ENCODE results near the gene ECE2.

The ECE2 gene

DNA sequence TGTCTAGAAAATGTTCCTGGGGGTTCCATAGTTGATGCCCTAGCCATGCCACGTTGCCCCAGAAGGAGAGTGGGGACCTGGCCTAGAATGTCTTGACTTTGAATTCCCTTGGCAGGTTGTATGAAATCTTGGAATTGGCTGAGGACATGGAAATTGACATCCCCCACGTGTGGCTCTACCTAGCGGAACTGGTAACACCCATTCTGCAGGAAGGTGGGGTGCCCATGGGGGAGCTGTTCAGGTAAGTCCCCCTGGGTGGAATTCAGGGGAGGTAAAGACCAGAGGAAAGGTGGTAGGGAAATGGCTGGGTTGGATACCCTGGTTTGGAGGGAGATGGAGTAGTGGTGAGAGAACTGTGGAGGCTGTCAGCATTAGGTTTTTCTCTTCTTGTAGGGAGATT is 52.7 kb downstream of the ECE2 start:
- peaks cover 59% of the 10 kb centered on the region for H3K36me3 ChIP-seq (ENCODE audit: control insufficient read depth, insufficient read depth, low read length)
- DNase-seq (ENCODE audit: extremely low read depth, insufficient read length): no peak
- no peaks in the 10 kb centered on the region for H3K27me3 ChIP-seq (replicated peaks; ENCODE audit: control insufficient read depth, insufficient read depth, low read length)
- no peak overlapping the region for H3K4me3 ChIP-seq (replicated peaks; ENCODE audit: low read depth, low read length)
- no peak for TF ChIP-seq CTCF (IDR thresholded peaks at IDR 0.05; ENCODE audit: insufficient read depth, low read length, poor library complexity, severe bottlenecking)

GRCh38 chr3:184332370-184333090 is 56.7 kb downstream of the ECE2 start:
- Histone ChIP-seq H3K36me3 (ENCODE audit: control insufficient read depth, insufficient read depth, low read length) (peaks cover 36% of the 10 kb centered on the region), H3K4me3 (replicated peaks; ENCODE audit: low read depth, low read length) (no peak overlapping the region), H3K27me3 (replicated peaks; ENCODE audit: control insufficient read depth, insufficient read depth, low read length) (no peaks in the 10 kb centered on the region)
- DNase-seq (ENCODE audit: extremely low read depth, insufficient read length): no peak
- no peak for TF ChIP-seq CTCF (IDR thresholded peaks at IDR 0.05; ENCODE audit: insufficient read depth, low read length, poor library complexity, severe bottlenecking)

DNA sequence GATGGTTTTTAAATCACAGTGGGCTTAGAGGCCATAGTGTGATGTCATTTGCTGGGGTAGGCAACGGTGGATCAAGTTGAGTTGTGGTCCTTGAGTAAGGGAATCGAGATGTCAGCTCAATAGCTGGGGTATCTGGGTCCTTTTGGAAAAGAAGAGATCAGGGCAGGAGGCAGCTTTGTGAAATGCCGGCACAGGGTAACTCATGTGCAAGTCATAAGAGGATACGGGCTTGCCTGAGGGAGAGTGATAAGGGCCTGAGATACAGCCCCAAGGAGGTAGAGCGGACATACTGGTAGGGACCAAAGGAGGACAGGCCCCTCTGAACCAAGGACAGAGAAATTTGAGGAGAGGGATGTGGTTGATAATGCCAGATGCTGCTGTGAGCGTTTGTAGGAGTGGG is 57.4 kb downstream of the ECE2 start:
- no peak for DNase-seq (ENCODE audit: extremely low read depth, insufficient read length)
- peaks cover 32% of the 10 kb centered on the region for H3K36me3 ChIP-seq (ENCODE audit: control insufficient read depth, insufficient read depth, low read length)

GRCh38 chr3:184333700-184334099 is 57.9 kb downstream of the ECE2 start:
- peaks cover 29% of the 10 kb centered on the region for H3K36me3 ChIP-seq (ENCODE audit: control insufficient read depth, insufficient read depth, low read length)
- TF ChIP-seq CTCF (IDR thresholded peaks at IDR 0.05; ENCODE audit: insufficient read depth, low read length, poor library complexity, severe bottlenecking): no peak
- H3K27me3 ChIP-seq (replicated peaks; ENCODE audit: control insufficient read depth, insufficient read depth, low read length): no peaks in the 10 kb centered on the region
- DNase-seq (ENCODE audit: extremely low read depth, insufficient read length): no peak
- no peak overlapping the region for H3K4me3 ChIP-seq (replicated peaks; ENCODE audit: low read depth, low read length)

More for the DNA sequence above, 57.4 kb downstream of the ECE2 start:
- no peak for TF ChIP-seq CTCF (IDR thresholded peaks at IDR 0.05; ENCODE audit: insufficient read depth, low read length, poor library complexity, severe bottlenecking)
- Histone ChIP-seq H3K4me3 (replicated peaks; ENCODE audit: low read depth, low read length) (no peak overlapping the region), H3K27me3 (replicated peaks; ENCODE audit: control insufficient read depth, insufficient read depth, low read length) (no peaks in the 10 kb centered on the region)

DNA sequence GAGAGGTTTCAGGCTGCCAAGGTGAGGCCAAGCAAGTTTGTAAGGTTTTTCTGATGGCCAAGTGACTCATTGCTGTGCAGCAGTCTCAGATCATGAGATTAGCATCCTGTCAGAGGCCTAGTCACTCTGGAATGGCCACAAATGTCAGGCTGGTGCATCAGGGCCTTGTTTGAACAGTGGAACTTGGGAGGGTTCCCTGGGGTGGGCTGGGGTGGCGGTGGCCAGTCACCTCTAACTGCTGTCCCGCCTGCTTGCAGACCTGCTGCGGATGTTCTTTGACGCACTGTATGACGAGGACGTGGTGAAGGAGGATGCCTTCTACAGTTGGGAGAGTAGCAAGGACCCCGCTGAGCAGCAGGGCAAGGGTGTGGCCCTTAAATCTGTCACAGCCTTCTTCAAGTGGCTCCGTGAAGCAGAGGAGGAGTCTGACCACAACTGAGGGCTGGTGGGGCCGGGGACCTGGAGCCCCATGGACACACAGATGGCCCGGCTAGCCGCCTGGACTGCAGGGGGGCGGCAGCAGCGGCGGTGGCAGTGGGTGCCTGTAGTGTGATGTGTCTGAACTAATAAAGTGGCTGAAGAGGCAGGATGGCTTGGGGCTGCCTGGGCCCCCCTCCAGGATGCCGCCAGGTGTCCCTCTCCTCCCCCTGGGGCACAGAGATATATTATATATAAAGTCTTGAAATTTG is 58.8 kb downstream of the ECE2 start:
- DNase-seq (ENCODE audit: extremely low read depth, insufficient read length): no peak
- no peak for TF ChIP-seq CTCF (IDR thresholded peaks at IDR 0.05; ENCODE audit: insufficient read depth, low read length, poor library complexity, severe bottlenecking)
- Histone ChIP-seq H3K36me3 (ENCODE audit: control insufficient read depth, insufficient read depth, low read length) (peaks cover 25% of the 10 kb centered on the region), H3K27me3 (replicated peaks; ENCODE audit: control insufficient read depth, insufficient read depth, low read length) (no peaks in the 10 kb centered on the region), H3K4me3 (replicated peaks; ENCODE audit: low read depth, low read length) (no peak overlapping the region)

All from GM06990 (cell line).